Measurements from ENCODE around the gene EIF3K.

The EIF3K gene

GRCh38 chr19:38678891-38679494 lies 60.0 kb downstream of the EIF3K start:
- no peak for TF ChIP-seq GATA2 (IDR thresholded peaks at IDR 0.05; ENCODE audit: low read depth, low read length)
- no peak for TF ChIP-seq GATA3 (IDR thresholded peaks at IDR 0.05; ENCODE audit: low read depth, low read length)

GRCh38 chr19:38679839-38680238 lies 60.9 kb downstream of the EIF3K start:
- TF ChIP-seq GATA3 (IDR thresholded peaks at IDR 0.05; ENCODE audit: low read depth, low read length) (no peak), GATA2 (IDR thresholded peaks at IDR 0.05; ENCODE audit: low read depth, low read length) (no peak)

GRCh38 chr19:38682195-38682867 lies 63.3 kb downstream of the EIF3K start:
- TF ChIP-seq GATA2 (IDR thresholded peaks at IDR 0.05; ENCODE audit: low read depth, low read length) (no peak), GATA3 (IDR thresholded peaks at IDR 0.05; ENCODE audit: low read depth, low read length) (no peak)

GRCh38 chr19:38682872-38683392 lies 63.9 kb downstream of the EIF3K start:
- TF ChIP-seq GATA2 (IDR thresholded peaks at IDR 0.05; ENCODE audit: low read depth, low read length) (no peak), GATA3 (IDR thresholded peaks at IDR 0.05; ENCODE audit: low read depth, low read length) (no peak)

- TF ChIP-seq GATA3 (IDR thresholded peaks at IDR 0.05; ENCODE audit: low read depth, low read length) (no peak), GATA2 (IDR thresholded peaks at IDR 0.05; ENCODE audit: low read depth, low read length) (no peak)
These were observed 64.5 kb downstream of the EIF3K start for GRCh38 chr19:38683393-38684077.

GRCh38 chr19:38684078-38684861 lies 65.3 kb downstream of the EIF3K start:
- TF ChIP-seq GATA2 (IDR thresholded peaks at IDR 0.05; ENCODE audit: low read depth, low read length) (no peak), GATA3 (IDR thresholded peaks at IDR 0.05; ENCODE audit: low read depth, low read length) (no peak)

- TF ChIP-seq GATA2 (IDR thresholded peaks at IDR 0.05; ENCODE audit: low read depth, low read length) (no peak), GATA3 (IDR thresholded peaks at IDR 0.05; ENCODE audit: low read depth, low read length) (no peak)
These were observed 66.1 kb downstream of the EIF3K start for GRCh38 chr19:38684862-38685665.

GRCh38 chr19:38685666-38686529 lies 66.9 kb downstream of the EIF3K start:
- TF ChIP-seq GATA3 (IDR thresholded peaks at IDR 0.05; ENCODE audit: low read depth, low read length) (no peak), GATA2 (IDR thresholded peaks at IDR 0.05; ENCODE audit: low read depth, low read length) (no peak)

GRCh38 chr19:38686530-38686888 lies 67.5 kb downstream of the EIF3K start:
- TF ChIP-seq GATA3 (IDR thresholded peaks at IDR 0.05; ENCODE audit: low read depth, low read length) (no peak), GATA2 (IDR thresholded peaks at IDR 0.05; ENCODE audit: low read depth, low read length) (no peak)
